Suppressor macrophage treated with lipopolysaccharide for 1 hour (primary cell): ENCODE results near the gene CGB8.

Source experiments
- DNase-seq, 3 donors: peaks; one replicate each; pipeline ENCODE4 v3.0.0-alpha.2; 2020 to 2022

CGB8 gene

GRCh38 chr19:49004964-49005614 is 43.8 kb downstream of the CGB8 start:
- no peak for DNase-seq

GRCh38 chr19:49004133-49004532 is 44.8 kb downstream of the CGB8 start:
- DNase-seq, result no peak

- DNase-seq, result peak; percentile 72 to 82 (median 78)
Observed at GRCh38 chr19:48999481-49000325, 49.2 kb downstream of the CGB8 start.

GRCh38 chr19:48997972-48998371 is 50.9 kb downstream of the CGB8 start:
- DNase-seq, result peak; percentile 70 to 90 (median 74)
